Gastrocnemius medialis (tissue), 4 donors: ENCODE measurements around the gene TMEM123. TPM values are rescaled to one million over a fixed set of nuclear protein-coding genes. Genes with fewer than 3 reads are reported as not detected.

Experiments used
- ATAC-seq, 2 donors: fragments of 150-250 bp; one replicate each; pipeline ENCODE4 v1.9.1; 2016
- DNase-seq, 2 donors: peaks; one replicate each; pipeline ENCODE4 v3.0.0-alpha.2; 2019
- H3K27ac ChIP-seq, 4 donors: fragments of 200-600 bp; sonication (generic); 1 replicate in 1 of 4; 2 replicates in 3 of 4; pipeline ENCODE4 v1.5.1; 2016 to 2018; ENCODE audit warnings: mild to moderate bottlenecking in 2 of 4, moderate library complexity in 1 of 4
- H3K27me3 ChIP-seq, 3 donors: fragments of 200-600 bp; sonication (generic) in 2 of 3; 1 replicate in 1 of 3; 2 replicates in 2 of 3; pipeline versions ENCODE4 v1.5.1 to v1.6.0; 2016 to 2019; ENCODE audit warnings: mild to moderate bottlenecking in 1 of 3, moderate library complexity in 1 of 3
- H3K36me3 ChIP-seq, 2 donors: fragments of 200-600 bp; sonication (generic) in 1 of 2; one replicate each; pipeline ENCODE4 v1.5.1; 2017 to 2018
- H3K4me1 ChIP-seq, 2 donors: fragments of 200-600 bp; sonication (generic) in 1 of 2; one replicate each; pipeline ENCODE4 v1.5.1; 2016 to 2017; ENCODE audit warnings: mild to moderate bottlenecking in 2 of 2
- H3K4me3 ChIP-seq, 4 donors: fragments of 200-600 bp; sonication (generic) in 3 of 4; 1 replicate in 1 of 4; 2 replicates in 3 of 4; pipeline ENCODE4 v1.5.1; 2016 to 2019; ENCODE audit warnings: mild to moderate bottlenecking in 2 of 4
- H3K9me3 ChIP-seq, 3 donors: fragments of 200-600 bp; sonication (generic) in 2 of 3; 1 replicate in 1 of 3; 2 replicates in 2 of 3; pipeline ENCODE4 v1.5.1; 2016 to 2019
- POLR2A ChIP-seq, 2 donors: fragments of 450-650 bp; IDR thresholded peaks; one replicate each; pipeline ENCODE4 v1.6.1; 2017; ENCODE audit warnings: antibody characterized with exemption in 2 of 2, mild to moderate bottlenecking in 2 of 2, moderate library complexity in 2 of 2
- in situ Hi-C, 4 donors: fragments of 200-750 bp; cut with MboI; loops; one replicate each; pipeline versions ENCODE4 v1.15.0 to v1.8.0; 2017; ENCODE audit warnings: low sequenced_read_pairs in 4 of 4
- intact Hi-C: fragments of 100-400 bp; cut with DNase I; formaldehyde crosslinking; loops from one replicate; pipeline ENCODE4 v1.15.1; 2023; ENCODE audit warnings: low total_unique reads
- total RNA-seq, 4 donors: library from RNA; depleted of rRNA; stranded (reverse); fragments of >200 nt; gene quantifications; one replicate each; pipeline versions ENCODE4 v1.1.0 to v1.2.3, GENCODE V29; 2016
- TF ChIP-seq, protein P1 (sequence below), 5 experiments: fragments of 450-650 bp in 3 of 5; fragments of 200-600 bp in 2 of 5; sonication (generic) in 2 of 5; IDR thresholded peaks in 4 of 5; conservative IDR thresholded peaks in 1 of 5; 1 replicate in 4 of 5; 2 replicates in 1 of 5; pipeline ENCODE4 v1.5.1; 2016 to 2019; ENCODE audit warnings: antibody characterized with exemption in 5 of 5, mild to moderate bottlenecking in 3 of 5, moderate library complexity in 3 of 5

TMEM123 gene
- total RNA-seq, 4 donors from 2014 or later: 12.5 to 38.0 (median 22.6) TPM

GRCh38 chr11:102395720-102396393 is 56.7 kb downstream of the TMEM123 start:
- ATAC-seq (no peak), DNase-seq (no peak)
- H3K36me3 ChIP-seq: peaks cover 0 to 20% of the 10 kb centered on the region in 2 donors
- intact Hi-C loops (no loop called here), in situ Hi-C loops (loop anchor here in 1 of 4 donors (25.0 kb wide), 1 partner anchor 91 kb away; no protein-coding TSS in a partner anchor)
- no peaks in the 10 kb centered on the region for H3K9me3 ChIP-seq
- no peak overlapping the region for H3K4me3 ChIP-seq
- no peak for TF ChIP-seq POLR2A (IDR thresholded peaks at IDR 0.05)
- TF ChIP-seq, protein P1, sequence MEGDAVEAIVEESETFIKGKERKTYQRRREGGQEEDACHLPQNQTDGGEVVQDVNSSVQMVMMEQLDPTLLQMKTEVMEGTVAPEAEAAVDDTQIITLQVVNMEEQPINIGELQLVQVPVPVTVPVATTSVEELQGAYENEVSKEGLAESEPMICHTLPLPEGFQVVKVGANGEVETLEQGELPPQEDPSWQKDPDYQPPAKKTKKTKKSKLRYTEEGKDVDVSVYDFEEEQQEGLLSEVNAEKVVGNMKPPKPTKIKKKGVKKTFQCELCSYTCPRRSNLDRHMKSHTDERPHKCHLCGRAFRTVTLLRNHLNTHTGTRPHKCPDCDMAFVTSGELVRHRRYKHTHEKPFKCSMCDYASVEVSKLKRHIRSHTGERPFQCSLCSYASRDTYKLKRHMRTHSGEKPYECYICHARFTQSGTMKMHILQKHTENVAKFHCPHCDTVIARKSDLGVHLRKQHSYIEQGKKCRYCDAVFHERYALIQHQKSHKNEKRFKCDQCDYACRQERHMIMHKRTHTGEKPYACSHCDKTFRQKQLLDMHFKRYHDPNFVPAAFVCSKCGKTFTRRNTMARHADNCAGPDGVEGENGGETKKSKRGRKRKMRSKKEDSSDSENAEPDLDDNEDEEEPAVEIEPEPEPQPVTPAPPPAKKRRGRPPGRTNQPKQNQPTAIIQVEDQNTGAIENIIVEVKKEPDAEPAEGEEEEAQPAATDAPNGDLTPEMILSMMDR (IDR thresholded peaks at IDR 0.05 in 4 of 5, conservative IDR thresholded peaks at IDR 0.05 in 1 of 5): no peak
- no peak overlapping the region for H3K27ac ChIP-seq
- no peaks in the 10 kb centered on the region for H3K27me3 ChIP-seq
- peaks cover 9 to 12% of the 10 kb centered on the region in 2 donors for H3K4me1 ChIP-seq

DNA sequence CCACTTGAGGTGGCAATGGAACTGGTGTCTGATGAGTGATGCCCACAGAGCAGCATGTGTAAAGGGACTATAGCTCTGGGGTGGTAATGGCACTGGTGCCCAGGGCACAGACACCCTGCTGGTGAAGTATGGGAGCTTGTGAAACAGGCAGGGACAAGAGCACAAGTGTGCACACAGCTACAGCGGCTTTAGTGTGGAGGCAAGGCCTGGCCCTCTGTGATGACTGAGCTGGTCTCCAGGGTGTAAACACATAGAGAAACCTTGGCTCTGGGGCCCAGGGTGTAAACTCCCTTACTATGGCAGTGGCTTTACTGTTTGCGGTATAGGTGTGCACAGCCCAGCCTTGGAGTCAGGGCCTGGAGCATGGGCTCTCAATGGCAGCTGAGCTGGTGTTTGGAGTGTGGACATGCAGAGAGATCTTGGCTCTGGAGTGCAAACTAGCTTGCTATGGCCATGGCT is 59.3 kb downstream of the TMEM123 start:
- Histone ChIP-seq H3K9me3 (no peaks in the 10 kb centered on the region), H3K27ac (no peak overlapping the region), H3K4me3 (no peak overlapping the region), H3K27me3 (no peaks in the 10 kb centered on the region), H3K4me1 (peaks cover 11 to 12% of the 10 kb centered on the region in 2 donors), H3K36me3 (peaks cover 0 to 29% of the 10 kb centered on the region in 2 donors)
- TF ChIP-seq, protein P1 (IDR thresholded peaks at IDR 0.05 in 4 of 5, conservative IDR thresholded peaks at IDR 0.05 in 1 of 5): no peak
- no peak for TF ChIP-seq POLR2A (IDR thresholded peaks at IDR 0.05)
- no peak for ATAC-seq
- DNase-seq: no peak
- in situ Hi-C loops (loop anchor here in 1 of 4 donors (25.0 kb wide), 1 partner anchor 94 kb away; no protein-coding TSS in a partner anchor), intact Hi-C loops (loop anchor here (5.0 kb wide), 1 partner anchor 59 kb away; the partner anchor contains the start of gene TMEM123)

GRCh38 chr11:102391549-102392237 is 60.9 kb downstream of the TMEM123 start:
- ATAC-seq (peak in 1 of 2 donors; percentile 37), DNase-seq (no peak)
- H3K9me3 ChIP-seq: no peaks in the 10 kb centered on the region
- no peaks in the 10 kb centered on the region for H3K27me3 ChIP-seq
- TF ChIP-seq POLR2A (IDR thresholded peaks at IDR 0.05): no peak
- TF ChIP-seq, protein P1 (IDR thresholded peaks at IDR 0.05 in 4 of 5, conservative IDR thresholded peaks at IDR 0.05 in 1 of 5): no peak
- H3K4me3 ChIP-seq: no peak overlapping the region
- in situ Hi-C loops: loop anchor here in 1 of 4 donors (25.0 kb wide), 1 partner anchor 96 kb away; no protein-coding TSS in a partner anchor
- peaks cover 2 to 3% of the 10 kb centered on the region in 2 donors for H3K4me1 ChIP-seq
- peaks cover 0 to 41% of the 10 kb centered on the region in 2 donors for H3K36me3 ChIP-seq
- intact Hi-C loops: loop anchor here (5.0 kb wide), 1 partner anchor 61 kb away; the partner anchor contains the start of gene TMEM123
- no peak overlapping the region for H3K27ac ChIP-seq

DNA sequence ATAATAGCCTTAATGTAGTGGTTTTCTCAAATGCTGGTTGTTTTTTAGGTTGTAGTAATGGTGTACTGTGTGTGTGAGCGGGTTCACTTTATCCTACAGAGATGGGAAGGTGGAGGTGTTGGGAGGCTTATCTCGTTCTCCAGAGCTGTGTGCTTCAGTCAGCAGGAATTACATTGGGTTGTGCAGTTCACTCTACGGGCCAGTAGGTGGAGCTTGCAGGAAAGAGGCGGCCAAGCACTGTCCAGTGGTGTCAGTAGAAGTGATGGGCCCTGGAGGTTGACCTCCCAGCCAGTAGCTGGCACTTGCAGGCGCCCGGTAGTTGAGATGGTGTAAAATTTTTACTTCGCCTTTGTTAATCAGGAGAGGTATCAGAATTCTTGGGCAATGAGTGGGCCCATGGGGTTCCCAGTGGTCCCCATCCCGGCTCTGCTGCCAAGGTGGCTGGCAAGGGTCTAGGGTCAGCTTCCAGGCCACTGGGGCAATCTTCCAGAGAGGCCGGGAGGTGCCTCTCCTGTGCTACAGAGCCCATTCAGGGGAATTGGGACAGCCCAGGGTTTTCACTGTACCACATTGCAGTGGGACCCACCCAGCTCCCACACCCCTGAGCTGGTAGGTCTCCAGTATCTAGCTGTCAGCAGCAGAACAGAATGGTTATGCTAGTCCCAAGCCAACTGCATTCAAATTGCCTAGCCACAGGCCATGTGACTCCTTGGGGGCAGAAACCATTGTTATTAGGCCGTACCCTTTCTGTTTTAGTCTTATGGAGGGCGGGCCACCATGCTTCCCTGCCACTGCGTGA is 61.7 kb downstream of the TMEM123 start:
- TF ChIP-seq, protein P1 (IDR thresholded peaks at IDR 0.05 in 4 of 5, conservative IDR thresholded peaks at IDR 0.05 in 1 of 5): peak; percentile 42 to 82 (median 78)
- TF ChIP-seq POLR2A (IDR thresholded peaks at IDR 0.05): no peak
- in situ Hi-C loops (loop anchor here in 1 of 4 donors (25.0 kb wide), 1 partner anchor 96 kb away; no protein-coding TSS in a partner anchor), intact Hi-C loops (loop anchor here (1.0 to 5.0 kb wide), 2 partner anchors 61 to 104 kb away; partner anchors contain the start of gene TMEM123)
- ATAC-seq: peak; percentile 76 to 93
- Histone ChIP-seq H3K27ac (no peak overlapping the region), H3K9me3 (no peaks in the 10 kb centered on the region), H3K36me3 (peaks cover 0 to 45% of the 10 kb centered on the region in 2 donors), H3K4me3 (no peak overlapping the region), H3K27me3 (no peaks in the 10 kb centered on the region), H3K4me1 (peaks cover 0 to 3% of the 10 kb centered on the region in 2 donors)
- DNase-seq: peak; percentile 25 to 44
